H1 (cell line): ENCODE data around the gene CHRNA3. TPM values are rescaled to one million over a fixed set of nuclear protein-coding genes. Genes with fewer than 3 reads are reported as not detected.

ENCODE experiments used
- CTCF ChIA-PET: fragments of 300-600 bp; sonication (Branson Sonifier 250); formaldehyde crosslinking; loops from one replicate; lab custom pipeline; 2021; ENCODE audit not compliant: partially characterized antibody; lab: Charles Lee
- POLR2A ChIA-PET: fragments of 300-600 bp; sonication (Branson Sonifier 250); formaldehyde crosslinking; loops from one replicate; lab custom pipeline; 2021; ENCODE audit warnings: inconsistent platforms; ENCODE audit not compliant: partially characterized antibody; lab: Charles Lee
- DNase-seq, 2 experiments: peaks; one replicate each; pipeline versions ENCODE4 v3.0.0 to v3.0.0-alpha.2; 2010 to 2022; ENCODE audit warnings: low spot score in 2 of 2, low read depth in 1 of 2, mixed read lengths in 1 of 2
- FAIRE-seq: peaks from 2 replicates; lab custom pipeline; 2011; peaks lifted over from hg19 to GRCh38; lab: Jason Lieb, UNC
- H2AFZ ChIP-seq: 2 replicates; pipeline ENCODE4 v1.8.1; 2012; ENCODE audit warnings: low read length, inconsistent platforms
- H2AK5ac ChIP-seq: 2 replicates; pipeline ENCODE4 v1.6.1; 2013; ENCODE audit warnings: low read depth, low read length
- H2BK120ac ChIP-seq: replicated peaks from 2 replicates; pipeline ENCODE3; 2013; ENCODE audit warnings: low read depth, low read length, inconsistent platforms
- H2BK12ac ChIP-seq: 2 replicates; pipeline ENCODE4 v1.6.1; 2013; ENCODE audit warnings: low read depth, low read length
- H2BK15ac ChIP-seq: 2 replicates; pipeline ENCODE4 v1.6.1; 2013; ENCODE audit warnings: low read length
- H2BK20ac ChIP-seq: 2 replicates; pipeline ENCODE4 v1.6.1; 2013; ENCODE audit warnings: low read length
- H2BK5ac ChIP-seq: 2 replicates; pipeline ENCODE4 v1.6.1; 2013; ENCODE audit warnings: low read depth, low read length
- H3K14ac ChIP-seq: 2 replicates; pipeline ENCODE4 v1.6.1; 2013; ENCODE audit warnings: inconsistent platforms; ENCODE audit not compliant: insufficient read length
- H3K18ac ChIP-seq: 2 replicates; pipeline ENCODE4 v1.6.1; 2013; ENCODE audit warnings: low read length; ENCODE audit errors: extremely low read depth
- H3K23ac ChIP-seq: 2 replicates; pipeline ENCODE4 v1.6.1; 2013; ENCODE audit warnings: inconsistent platforms; ENCODE audit not compliant: insufficient read length
- H3K23me2 ChIP-seq: 2 replicates; pipeline ENCODE4 v1.6.1; 2013; ENCODE audit warnings: low read depth, low read length
- H3K27ac ChIP-seq: 2 replicates; pipeline ENCODE4 v1.6.1; 2011; ENCODE audit warnings: low read depth, low read length, inconsistent platforms
- H3K27me3 ChIP-seq, 4 experiments: replicated peaks in 1 of 4; 1 replicate in 1 of 4; 2 replicates in 3 of 4; pipeline versions ENCODE4 v1.6.1 to v1.8.1; 2011 to 2013; ENCODE audit warnings: low read length in 3 of 4, mild to moderate bottlenecking in 3 of 4, inconsistent platforms in 2 of 4, mixed read lengths in 2 of 4, moderate library complexity in 1 of 4; ENCODE audit not compliant: control insufficient read depth in 3 of 4, insufficient read depth in 3 of 4; ENCODE audit errors: extremely low read depth in 1 of 4
- H3K36me3 ChIP-seq, 4 experiments: 2 replicates each; pipeline versions ENCODE4 v1.6.1 to v1.8.1; 2011 to 2013; ENCODE audit warnings: mild to moderate bottlenecking in 4 of 4, low read length in 3 of 4, moderate library complexity in 2 of 4, control low read depth in 1 of 4, inconsistent platforms in 1 of 4; ENCODE audit not compliant: insufficient read depth in 4 of 4, control insufficient read depth in 2 of 4
- H3K4ac ChIP-seq: replicated peaks from 2 replicates; pipeline ENCODE3; 2013; ENCODE audit warnings: low read length, low read depth, mixed read lengths, inconsistent platforms; ENCODE audit not compliant: insufficient read length
- H3K4me1 ChIP-seq, 4 experiments: replicated peaks in 1 of 4; 1 replicate in 1 of 4; 2 replicates in 3 of 4; pipeline versions ENCODE4 v1.6.1 to v1.8.1; 2011 to 2013; ENCODE audit warnings: low read length in 3 of 4, inconsistent platforms in 2 of 4, mixed read lengths in 1 of 4; ENCODE audit not compliant: insufficient read depth in 4 of 4, control insufficient read depth in 3 of 4
- H3K4me2 ChIP-seq, 2 experiments: 2 replicates each; pipeline versions ENCODE4 v1.6.1 to v1.8.1; 2011 to 2013; ENCODE audit warnings: low read depth in 2 of 2, low read length in 2 of 2, control low read depth in 1 of 2, inconsistent platforms in 1 of 2, mild to moderate bottlenecking in 1 of 2; ENCODE audit not compliant: insufficient read depth in 1 of 2
- H3K4me3 ChIP-seq, 4 experiments: fragments of 200-600, 300-600 bp in 1 of 4; sonication (generic), shearing (Covaris generic), sonication (Bioruptor Twin) in 1 of 4; 2 replicates each; pipeline versions ENCODE4 v1.5.1 to v1.8.1; 2011 to 2016; ENCODE audit warnings: low read length in 4 of 4, low read depth in 3 of 4, control low read depth in 2 of 4, inconsistent platforms in 2 of 4, mild to moderate bottlenecking in 2 of 4, mixed read lengths in 1 of 4, moderate library complexity in 1 of 4; ENCODE audit not compliant: insufficient read depth in 2 of 4; ENCODE audit errors: extremely low read depth in 1 of 4
- H3K56ac ChIP-seq: replicated peaks from 2 replicates; pipeline ENCODE3; 2013; ENCODE audit warnings: low read depth, mild to moderate bottlenecking, mixed read lengths, low read length, inconsistent platforms; ENCODE audit not compliant: insufficient read length
- H3K79me1 ChIP-seq: 2 replicates; pipeline ENCODE4 v1.6.1; 2013; ENCODE audit warnings: low read depth, low read length, control low read depth
- H3K79me2 ChIP-seq, 2 experiments: 2 replicates each; pipeline versions ENCODE4 v1.6.1 to v1.8.1; 2012 to 2013; ENCODE audit warnings: low read length in 2 of 2, mild to moderate bottlenecking in 2 of 2, inconsistent platforms in 1 of 2; ENCODE audit not compliant: insufficient read depth in 2 of 2, control insufficient read depth in 1 of 2
- H3K9ac ChIP-seq, 4 experiments: replicated peaks in 1 of 4; 1 replicate in 1 of 4; 2 replicates in 3 of 4; pipeline versions ENCODE4 v1.6.1 to v1.8.1; 2011 to 2013; ENCODE audit warnings: low read depth in 3 of 4, low read length in 3 of 4, control low read depth in 2 of 4, mild to moderate bottlenecking in 2 of 4, moderate library complexity in 2 of 4, inconsistent platforms in 1 of 4; ENCODE audit errors: extremely low read depth in 1 of 4
- H3K9me3 ChIP-seq, 2 experiments: 2 replicates each; pipeline versions ENCODE4 v1.6.1 to v1.8.1; 2012 to 2013; ENCODE audit warnings: mild to moderate bottlenecking in 2 of 2, moderate library complexity in 2 of 2, control low read depth in 1 of 2, inconsistent platforms in 1 of 2, low read depth in 1 of 2, low read length in 1 of 2, mixed read lengths in 1 of 2; ENCODE audit not compliant: insufficient read depth in 2 of 2
- H4K20me1 ChIP-seq, 2 experiments: replicated peaks in 1 of 2; 2 replicates each; pipeline versions ENCODE3 to v1.8.1; 2011 to 2013; ENCODE audit warnings: inconsistent platforms in 2 of 2, low read length in 2 of 2, mild to moderate bottlenecking in 1 of 2; ENCODE audit not compliant: insufficient read depth in 2 of 2, control insufficient read depth in 1 of 2
- H4K5ac ChIP-seq: 2 replicates; pipeline ENCODE4 v1.6.1; 2013; ENCODE audit warnings: low read length, low read depth, mixed read lengths, inconsistent platforms; ENCODE audit not compliant: insufficient read length
- H4K8ac ChIP-seq: 2 replicates; pipeline ENCODE4 v1.8.0; 2013; ENCODE audit warnings: mild to moderate bottlenecking, moderate library complexity, low read length, inconsistent platforms; ENCODE audit not compliant: insufficient read depth; ENCODE audit errors: extremely low read depth
- H4K91ac ChIP-seq: replicated peaks from 2 replicates; pipeline ENCODE3; 2013; ENCODE audit warnings: low read length, mixed read lengths, inconsistent platforms; ENCODE audit not compliant: insufficient read length
- ATF3 ChIP-seq: IDR thresholded peaks from 2 replicates; pipeline ENCODE4 v1.6.1; 2011; ENCODE audit warnings: low read depth, mild to moderate bottlenecking, low read length; ENCODE audit not compliant: insufficient read depth
- BCL11A ChIP-seq, 2 experiments: IDR thresholded peaks; one replicate each; pipeline ENCODE4 v1.6.1; 2011; ENCODE audit warnings: low read depth in 2 of 2, low read length in 2 of 2, mild to moderate bottlenecking in 2 of 2
- CBX5 ChIP-seq: fragments of 300-800, 300-1000 bp; sonication (generic); IDR thresholded peaks from 2 replicates; pipeline ENCODE4 v1.7.1; 2016; ENCODE audit warnings: antibody characterized with exemption, low read length, low read depth
- CHD2 ChIP-seq: IDR thresholded peaks from 2 replicates; pipeline ENCODE4 v1.6.1; 2012; ENCODE audit warnings: low read length, improper control_type of control experiment
- HDAC2 ChIP-seq, 2 experiments: fragments of 300-600 bp in 1 of 2; sonication (generic) in 1 of 2; IDR thresholded peaks; 2 replicates each; pipeline ENCODE4 v1.6.1; 2011 to 2012; ENCODE audit warnings: low read depth in 2 of 2, low read length in 2 of 2, mild to moderate bottlenecking in 2 of 2, moderate library complexity in 2 of 2, borderline replicate concordance in 1 of 2, inconsistent platforms in 1 of 2
- JUN ChIP-seq: IDR thresholded peaks from 2 replicates; pipeline ENCODE4 v1.6.1; 2011; ENCODE audit warnings: low read depth, mild to moderate bottlenecking, improper control_type of control experiment, low read length
- KDM1A ChIP-seq: fragments of 200-600, 300-600 bp; sonication (generic); IDR thresholded peaks from 2 replicates; pipeline ENCODE4 v1.7.1; 2016; ENCODE audit warnings: mild to moderate bottlenecking, low read length, borderline replicate concordance
- MAFK ChIP-seq: IDR thresholded peaks from 2 replicates; pipeline ENCODE4 v1.6.1; 2012; ENCODE audit warnings: low read depth, mild to moderate bottlenecking, improper control_type of control experiment, low read length
- NRF1 ChIP-seq: IDR thresholded peaks from 2 replicates; pipeline ENCODE4 v1.6.1; 2011; ENCODE audit warnings: mild to moderate bottlenecking, low read depth, low read length, improper control_type of control experiment
- POLR2A ChIP-seq, 2 experiments: IDR thresholded peaks; 1 replicate in 1 of 2; 2 replicates in 1 of 2; pipeline ENCODE4 v1.6.1; 2011; ENCODE audit warnings: low read depth in 2 of 2, low read length in 2 of 2, mild to moderate bottlenecking in 2 of 2; ENCODE audit errors: control extremely low read depth in 1 of 2
- POLR2AphosphoS5 ChIP-seq: IDR thresholded peaks from 2 replicates; pipeline ENCODE4 v1.6.1; 2011; ENCODE audit warnings: low read depth, low read length
- RAD21 ChIP-seq, 2 experiments: IDR thresholded peaks in 1 of 2; conservative IDR thresholded peaks in 1 of 2; 2 replicates each; pipeline ENCODE4 v1.6.1; 2011; ENCODE audit warnings: low read depth in 2 of 2, low read length in 2 of 2, improper control_type of control experiment in 1 of 2, inconsistent platforms in 1 of 2, mild to moderate bottlenecking in 1 of 2, moderate library complexity in 1 of 2
- TAF7 ChIP-seq: optimal IDR thresholded peaks from 2 replicates; pipeline ENCODE3; 2011; ENCODE audit warnings: low read depth, mild to moderate bottlenecking, inconsistent platforms, low read length, moderate library complexity, borderline replicate concordance
- TBP ChIP-seq: IDR thresholded peaks from 2 replicates; pipeline ENCODE4 v1.6.1; 2011; ENCODE audit warnings: low read depth, low read length, improper control_type of control experiment
- WGBS, 2 experiments: shearing (Covaris generic) in 1 of 2; methylation state at CpG; one replicate each; pipeline versions ENCODE4 v1.1.6 to v1.1.7; 2013 to 2015; ENCODE audit warnings: low lambda C conversion rate in 2 of 2, mixed read lengths in 2 of 2, inconsistent platforms in 1 of 2, low coverage in 1 of 2, missing lambda C conversion rate in 1 of 2; ENCODE audit not compliant: insufficient replicate concordance in 2 of 2, insufficient coverage in 1 of 2, insufficient read length in 1 of 2; ENCODE audit errors: extremely low coverage in 1 of 2, missing lambda C conversion rate in 1 of 2; 5-methylcytosine and 5-hydroxymethylcytosine counted together
- polyA plus RNA-seq, 7 experiments: library from polyadenylated mRNA; depleted of rRNA in 3 of 7; stranded (reverse) in 5 of 7; unstranded in 2 of 7; fragments of >200 nt in 5 of 7; fragments of 200-250 nt in 2 of 7; gene quantifications; 1 replicate in 5 of 7; 2 replicates in 1 of 7; 4 replicates in 1 of 7; pipeline versions ENCODE4 v1.2.1 to v1.2.3, GENCODE V29; 2011 to 2013; ENCODE audit warnings: missing spikeins in 2 of 7, mixed read lengths in 2 of 7
- total RNA-seq: library from RNA; stranded (reverse); fragmentation: NEBNext Ultra II Directional; extraction: Animal tissue kit (Norgen Biotek cat#: 25700); gene quantifications from 2 replicates; pipeline ENCODE4 v1.2.1, GENCODE V29; 2021

Gene CHRNA3
- total and polyA plus RNA-seq, 2 of the 8 experiments (the other 6 are each of a cell fraction or from before 2014, with no cell fraction given), result 2.1 to 4.7 TPM

GRCh38 chr15:78650022-78650421 is 29.2 kb upstream of the CHRNA3 start:
- Histone ChIP-seq H4K20me1 (no peaks in the 10 kb centered on the region), H4K91ac (no peak overlapping the region), H3K23me2 (no peaks in the 10 kb centered on the region), H2AFZ (no peak overlapping the region), H3K4me2 (no peak overlapping the region), H2AK5ac (no peak overlapping the region), H3K79me2 (no peaks in the 10 kb centered on the region), H3K14ac (no peak overlapping the region), H3K4ac (no peak overlapping the region), H3K23ac (no peak overlapping the region), H2BK15ac (no peak overlapping the region), H4K8ac (no peak overlapping the region), H3K27ac (no peak overlapping the region), H3K18ac (no peak overlapping the region), H3K9ac (no peak overlapping the region), H2BK5ac (no peak overlapping the region), H3K4me3 (no peak overlapping the region), H3K9me3 (no peaks in the 10 kb centered on the region), H3K36me3 (no peaks in the 10 kb centered on the region), H2BK12ac (no peak overlapping the region), H2BK20ac (no peak overlapping the region), H3K27me3 (no peaks in the 10 kb centered on the region), H3K4me1 (no peaks in the 10 kb centered on the region), H4K5ac (no peak overlapping the region), H2BK120ac (no peak overlapping the region), H3K56ac (no peak overlapping the region), H3K79me1 (no peaks in the 10 kb centered on the region)
- ChIA-PET POLR2A (interaction anchor here (2.1 kb wide), 1 partner anchor 8 kb away, joined by 7 read pairs; the partner anchor contains the start of gene CHRNB4), CTCF (interaction anchor here (0.6 to 5.6 kb wide), 3 partner anchors 10 to 13 kb away, joined by 3 to 44 read pairs (median 5); partner anchors contain the start of gene CHRNB4)
- FAIRE-seq (no peak), DNase-seq (no peak)
- WGBS, 2 experiments, result 93% methylated on average over 4 of the region's 4 CpGs; no CpG with 5 or more reads in 1 of the 2 experiments
- TF ChIP-seq POLR2AphosphoS5, result no peak
- TF ChIP-seq BCL11A (IDR thresholded peaks at IDR 0.05; ENCODE audit: low read depth in 2 of 2, low read length in 2 of 2), result no peak
- no peak for TF ChIP-seq ATF3
- TF ChIP-seq POLR2A (IDR thresholded peaks at IDR 0.05; ENCODE audit: control extremely low read depth in 1 of 2, low read depth in 2 of 2, low read length in 2 of 2), result no peak
- no peak for TF ChIP-seq TAF7
- no peak for TF ChIP-seq NRF1
- no peak for TF ChIP-seq KDM1A
- no peak for TF ChIP-seq CHD2
- no peak for TF ChIP-seq TBP
- TF ChIP-seq JUN, result no peak
- no peak for TF ChIP-seq HDAC2 (IDR thresholded peaks at IDR 0.05; ENCODE audit: borderline replicate concordance in 1 of 2, low read depth in 2 of 2, low read length in 2 of 2)
- no peak for TF ChIP-seq RAD21 (IDR thresholded peaks at IDR 0.05 in 1 of 2, conservative IDR thresholded peaks at IDR 0.05 in 1 of 2; ENCODE audit: low read depth in 2 of 2, low read length in 2 of 2)
- TF ChIP-seq CBX5, result no peak
- no peak for TF ChIP-seq MAFK
